Vagina (tissue), 2 donors: ENCODE data around the gene RGS9BP.
"Not testable (repeated sequence)": the region's sequence is repeated elsewhere in the genome, so short reads cannot be mapped to it uniquely, and the experiment has no call there.

Source experiments
- CTCF ChIP-seq, 3 experiments: fragments of 450-650 bp in 2 of 3; fragments of 200-600 bp in 1 of 3; sonication (generic) in 1 of 3; IDR thresholded peaks; one replicate each; pipeline ENCODE4 v1.5.1; 2017 to 2019; ENCODE audit warnings: antibody characterized with exemption in 3 of 3, mild to moderate bottlenecking in 2 of 3, moderate library complexity in 2 of 3
- POLR2A ChIP-seq, 2 donors: fragments of 450-650 bp; IDR thresholded peaks; one replicate each; pipeline ENCODE4 v1.6.1; 2017; ENCODE audit warnings: antibody characterized with exemption in 2 of 2, mild to moderate bottlenecking in 2 of 2, moderate library complexity in 2 of 2

- TF ChIP-seq CTCF, POLR2A (IDR thresholded peaks at IDR 0.05): not testable (repeated sequence)
These were observed 19.9 kb downstream of the RGS9BP start for GRCh38 chr19:32695506-32695905.
